ENCODE results near the gene ZBTB43.
"Not testable (repeated sequence)": the region's sequence is repeated elsewhere in the genome, so short reads cannot be mapped to it uniquely, and the experiment has no call there.

The ZBTB43 gene, protein sequence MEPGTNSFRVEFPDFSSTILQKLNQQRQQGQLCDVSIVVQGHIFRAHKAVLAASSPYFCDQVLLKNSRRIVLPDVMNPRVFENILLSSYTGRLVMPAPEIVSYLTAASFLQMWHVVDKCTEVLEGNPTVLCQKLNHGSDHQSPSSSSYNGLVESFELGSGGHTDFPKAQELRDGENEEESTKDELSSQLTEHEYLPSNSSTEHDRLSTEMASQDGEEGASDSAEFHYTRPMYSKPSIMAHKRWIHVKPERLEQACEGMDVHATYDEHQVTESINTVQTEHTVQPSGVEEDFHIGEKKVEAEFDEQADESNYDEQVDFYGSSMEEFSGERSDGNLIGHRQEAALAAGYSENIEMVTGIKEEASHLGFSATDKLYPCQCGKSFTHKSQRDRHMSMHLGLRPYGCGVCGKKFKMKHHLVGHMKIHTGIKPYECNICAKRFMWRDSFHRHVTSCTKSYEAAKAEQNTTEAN

DNA sequence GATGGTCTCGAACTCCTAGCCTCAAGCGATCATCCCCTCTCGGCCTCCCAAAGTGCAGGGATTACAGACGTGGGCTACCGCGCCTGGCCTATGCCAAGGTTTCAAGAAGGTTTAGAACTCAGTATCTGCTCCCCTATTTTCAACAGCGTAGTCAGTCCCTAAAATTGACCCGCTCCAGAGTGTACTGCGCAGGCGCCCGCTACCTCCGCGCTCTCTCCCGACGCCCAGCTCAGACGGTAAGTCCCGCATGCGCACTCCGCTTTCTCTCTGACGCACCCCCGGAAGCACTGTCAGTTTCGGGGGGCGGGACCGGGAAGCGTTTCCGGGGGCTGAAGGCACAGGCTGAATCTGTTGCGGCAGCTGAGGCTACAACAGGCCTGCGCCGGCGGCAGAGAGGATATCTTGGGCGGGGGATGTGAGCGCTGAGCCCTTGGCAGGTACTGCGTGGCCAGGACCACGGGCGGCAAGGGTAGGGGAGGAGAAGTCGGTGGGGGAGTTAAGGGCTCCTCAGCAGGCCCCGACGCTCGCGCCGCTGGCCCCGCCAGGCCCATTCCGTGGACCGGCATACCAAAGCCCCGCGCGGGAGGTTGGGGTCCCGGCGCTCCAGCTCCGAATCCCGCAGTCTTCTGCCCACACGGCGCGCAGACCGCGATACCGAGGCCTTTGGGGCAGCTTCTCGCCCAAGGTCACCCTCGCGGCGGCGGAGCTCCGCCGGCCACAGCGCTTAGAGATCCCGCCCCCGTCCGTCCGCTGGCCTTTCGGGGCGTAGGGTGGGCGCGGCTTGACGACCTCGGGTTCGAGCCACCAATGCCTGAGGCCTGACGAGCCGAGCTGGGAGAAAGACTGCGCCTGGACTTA lies at the start of gene ZBTB43:
Gene ZBTB43, plus strand, starts transcription at position 345 of the 858 bp plus-strand sequence. CDS start 27,470 bp downstream, outside the sequence.
- DNase-seq = peak; percentile 98

DNA sequence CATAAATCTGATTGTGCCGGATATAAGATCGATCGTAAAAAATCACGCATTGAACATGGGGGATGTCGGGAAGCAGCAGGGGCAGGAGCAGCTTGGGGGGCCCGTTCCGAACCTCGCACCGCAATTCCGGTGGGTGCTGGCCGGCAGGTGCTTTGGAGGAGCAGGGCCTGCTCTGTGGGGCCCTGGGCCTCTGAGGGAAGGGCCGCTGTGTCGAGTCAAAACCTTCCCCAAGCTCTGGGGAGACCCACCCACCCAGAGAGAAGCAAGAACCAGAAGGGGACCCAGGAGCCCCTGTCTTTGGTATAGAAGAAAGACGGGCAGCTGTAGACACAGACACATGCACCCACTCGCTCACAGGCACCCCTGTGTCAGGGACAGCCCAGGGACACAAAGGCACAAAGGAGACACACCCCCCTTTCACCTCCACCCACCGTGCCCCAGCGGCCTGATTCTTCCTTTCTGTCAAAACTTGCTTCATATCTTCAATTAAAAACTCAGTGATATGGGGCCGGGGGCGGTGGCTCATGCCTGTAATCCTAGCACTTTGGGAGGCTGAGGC lies 49.4 kb upstream of the ZBTB43 start:
- DNase-seq = no peak

DNA sequence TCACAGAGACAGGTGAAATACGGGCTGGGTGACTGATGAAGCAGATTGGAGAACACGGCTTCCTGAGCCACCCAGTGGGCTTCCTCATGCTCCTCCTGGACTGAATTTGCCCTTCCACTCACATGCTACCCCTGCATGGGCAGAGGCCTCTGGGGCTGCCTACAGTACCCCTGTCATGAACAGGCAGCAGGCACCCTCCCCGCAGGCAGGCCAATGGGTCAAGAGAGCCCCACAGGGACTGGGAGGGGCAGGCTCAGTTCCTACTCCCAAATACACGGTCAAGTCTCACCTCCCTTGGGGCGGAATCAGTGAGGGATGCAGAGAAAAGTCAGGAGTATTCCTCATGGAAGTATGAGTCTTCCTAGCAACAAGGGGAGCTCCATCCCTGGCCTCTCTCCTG lies 48.6 kb upstream of the ZBTB43 start:
- no peak for DNase-seq

GRCh38 chr9:126756876-126757415 lies 47.9 kb upstream of the ZBTB43 start:
- no peak for DNase-seq

GRCh38 chr9:126758916-126759585 lies 45.8 kb upstream of the ZBTB43 start:
- DNase-seq = no peak

DNA sequence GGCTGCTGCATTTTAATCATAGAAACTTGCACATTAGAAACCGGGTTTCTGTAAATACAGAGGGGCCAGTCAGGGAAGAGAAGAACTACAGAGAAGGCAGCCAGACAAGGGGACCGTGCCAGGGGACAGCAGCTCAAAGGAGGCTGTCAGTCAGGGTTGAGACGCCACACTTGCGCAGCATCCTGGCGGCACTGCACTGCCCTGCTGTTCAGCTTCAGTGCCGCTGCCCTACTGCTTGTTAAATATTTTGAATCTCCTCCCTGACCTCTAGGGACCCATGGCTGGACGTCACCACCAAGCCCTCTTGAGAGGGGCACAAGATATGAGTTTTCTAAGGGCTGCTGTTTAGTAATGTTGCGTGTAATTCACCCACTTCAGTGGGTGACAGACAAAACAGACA lies 43.6 kb upstream of the ZBTB43 start:
- DNase-seq = no peak

- no peak for DNase-seq
Observed at GRCh38 chr9:126763130-126763764, 41.6 kb upstream of the ZBTB43 start.

DNA sequence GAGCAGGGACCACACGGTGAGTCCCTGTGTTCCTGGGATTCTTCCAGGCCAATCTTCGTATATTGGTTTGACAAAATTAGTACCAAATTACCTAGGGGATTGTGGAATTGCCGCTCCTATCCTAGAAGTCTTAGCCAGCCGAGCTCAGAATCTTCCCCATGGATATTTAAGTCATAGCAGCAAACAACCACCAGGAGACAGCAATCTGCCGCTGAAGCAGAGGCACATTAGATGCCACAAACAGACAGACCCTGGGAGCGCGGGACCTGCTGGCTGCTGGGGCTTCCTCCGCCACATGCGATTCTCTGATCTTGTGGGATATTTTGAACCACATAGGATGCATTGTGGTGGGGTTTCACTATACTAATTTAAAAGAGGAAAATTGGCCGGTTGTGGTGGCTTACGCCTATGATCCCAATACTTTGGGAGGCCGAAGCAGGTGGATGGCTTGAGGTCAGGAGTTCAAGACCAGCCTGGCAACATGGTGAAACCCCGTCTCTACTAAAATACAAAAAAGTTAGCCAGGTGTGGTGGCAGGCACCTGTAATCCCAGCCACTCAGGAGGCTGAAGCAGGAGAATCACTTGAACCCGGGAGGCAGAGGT lies 31.7 kb upstream of the ZBTB43 start:
- DNase-seq = no peak

- no peak for DNase-seq
Observed at GRCh38 chr9:126775926-126776325, 28.9 kb upstream of the ZBTB43 start.

DNA sequence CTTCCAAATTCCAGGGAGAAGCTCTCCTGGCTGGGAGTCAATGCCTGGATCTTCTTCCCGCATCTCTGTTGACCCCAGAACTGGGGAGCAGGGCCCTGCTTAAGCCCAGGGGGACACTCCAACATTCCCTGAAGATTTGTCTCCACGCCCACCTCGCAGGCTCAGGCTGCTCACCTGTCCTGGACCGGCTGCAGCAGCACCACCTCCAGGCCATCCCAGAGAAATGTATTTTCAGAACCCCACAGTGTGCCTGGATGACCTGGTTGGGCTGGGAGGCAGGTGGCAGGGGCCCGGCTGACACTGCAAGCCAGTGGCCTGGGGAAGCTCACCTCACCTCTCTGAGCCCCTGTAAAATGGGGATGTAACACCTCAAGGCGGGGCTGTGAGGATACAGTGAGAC lies 27.1 kb upstream of the ZBTB43 start:
- DNase-seq = no peak

- no peak for DNase-seq
Observed at GRCh38 chr9:126778141-126778540, 26.7 kb upstream of the ZBTB43 start.

- DNase-seq = not testable (repeated sequence)
Observed at GRCh38 chr9:126778696-126779095, 26.1 kb upstream of the ZBTB43 start.

DNA sequence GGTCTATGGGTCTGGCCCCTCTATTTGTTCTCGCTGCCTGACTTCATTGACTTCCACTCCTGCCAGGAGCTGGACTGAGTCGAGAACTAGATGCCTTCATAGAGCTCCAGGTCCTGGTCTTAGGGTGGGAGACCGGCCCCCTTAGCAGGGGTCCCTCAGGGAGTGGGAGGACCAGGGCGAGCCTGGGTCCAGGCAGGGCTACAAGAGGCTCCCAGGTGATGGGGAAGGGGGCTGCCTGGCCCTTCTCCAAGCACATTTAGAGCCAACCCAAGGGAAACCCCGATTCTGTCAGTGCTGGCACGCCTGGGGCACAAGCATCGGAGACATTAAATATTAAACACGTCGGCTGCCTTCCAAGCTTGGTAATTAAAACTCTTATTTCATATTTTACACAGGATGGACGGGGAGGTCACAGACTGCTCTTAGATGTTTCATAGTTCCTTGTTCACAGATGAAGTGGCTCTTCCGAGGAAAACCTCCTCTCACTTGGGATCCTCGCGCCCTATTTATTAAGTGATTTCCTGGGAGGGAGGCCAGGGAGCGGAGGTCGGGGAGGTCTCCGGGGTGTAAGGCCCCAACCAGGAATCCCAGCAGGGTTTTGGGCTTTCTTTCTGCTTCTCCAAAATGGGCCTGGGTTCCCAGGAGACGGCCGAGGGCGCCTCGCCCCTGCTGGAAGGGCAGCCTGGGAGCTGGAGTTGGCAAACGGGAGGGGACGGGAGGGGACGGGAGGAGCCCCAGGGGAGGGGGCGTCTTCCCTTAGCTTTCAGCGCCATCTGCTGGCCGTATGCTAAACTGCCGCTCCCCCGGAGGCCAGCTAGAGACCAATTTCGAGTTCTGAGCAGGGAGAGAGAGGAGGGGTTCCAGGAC lies 23.4 kb upstream of the ZBTB43 start:
- peak; percentile 82 for DNase-seq

DNA sequence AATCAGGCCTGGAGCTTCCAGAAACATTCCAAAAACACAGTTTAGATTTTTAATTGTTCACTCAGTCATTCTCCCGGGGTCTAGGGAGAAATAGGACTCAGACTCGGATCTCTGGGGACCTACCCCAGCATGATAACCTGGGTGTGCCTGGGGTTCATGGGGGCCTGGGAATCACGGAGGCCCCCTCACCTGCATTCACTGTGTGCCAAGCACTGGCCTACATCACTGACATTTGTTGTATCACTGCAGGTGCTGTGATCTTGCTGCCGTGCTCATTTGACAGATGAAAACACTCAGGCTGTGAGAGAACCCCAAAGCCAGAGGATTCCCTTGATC lies 22.8 kb upstream of the ZBTB43 start:
- no peak for DNase-seq

GRCh38 chr9:126783949-126784348 lies 20.9 kb upstream of the ZBTB43 start:
- DNase-seq = no peak

DNA sequence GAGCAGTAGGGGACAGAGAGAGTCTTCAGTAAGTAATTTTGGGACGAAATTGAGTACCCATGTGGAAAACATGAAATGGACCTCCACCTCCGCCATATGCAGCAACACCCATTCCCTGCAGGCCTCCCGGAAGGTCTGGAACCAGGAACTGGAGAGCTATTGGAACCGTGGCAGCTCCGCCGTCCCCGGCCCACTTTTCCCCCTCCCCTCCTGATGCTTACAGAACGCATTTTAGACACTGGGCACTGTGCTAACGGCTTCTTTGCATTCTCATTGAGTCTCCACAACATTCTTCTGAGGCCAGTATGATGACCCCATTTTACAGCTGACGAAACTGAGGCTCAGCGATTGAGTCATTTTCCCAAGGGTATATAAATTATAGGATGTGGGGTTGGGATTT lies 20.4 kb upstream of the ZBTB43 start:
- DNase-seq = no peak

GRCh38 chr9:126784841-126785240 lies 20.0 kb upstream of the ZBTB43 start:
- not testable (repeated sequence) for DNase-seq

DNA sequence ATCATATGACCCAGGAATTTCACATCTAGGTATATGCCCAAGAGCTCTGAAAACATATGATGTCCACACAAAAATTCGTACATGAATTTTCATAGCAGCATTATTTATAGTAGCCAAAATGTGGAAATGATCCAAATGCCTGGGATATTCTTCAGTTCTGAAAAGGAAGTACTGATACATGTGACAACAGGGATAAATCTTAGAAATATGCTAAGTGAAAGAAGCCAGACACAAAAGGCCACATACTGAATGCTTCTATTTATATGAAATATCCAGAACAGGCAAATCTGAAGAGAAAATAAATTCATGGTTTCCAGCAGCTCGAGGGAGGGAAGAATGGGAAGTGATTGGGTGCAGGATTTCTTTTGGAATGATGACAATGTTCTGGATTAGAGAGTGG lies 16.8 kb upstream of the ZBTB43 start:
- DNase-seq = no peak

- no peak for DNase-seq
Observed at GRCh38 chr9:126788634-126789349, 16.0 kb upstream of the ZBTB43 start.

- no peak for DNase-seq
Observed at GRCh38 chr9:126790561-126790960, 14.3 kb upstream of the ZBTB43 start.
